ES-I3 (cell line): Measurements from ENCODE around the gene SPOCK2.

Source experiments
- H3K36me3 ChIP-seq: 2 replicates; pipeline ENCODE4 v1.6.1; 2013; ENCODE audit warnings: mild to moderate bottlenecking, low read length, control low read depth, moderate library complexity; ENCODE audit not compliant: insufficient read depth
- H3K4me1 ChIP-seq: 2 replicates; pipeline ENCODE4 v1.6.1; 2013; ENCODE audit warnings: mild to moderate bottlenecking, control low read depth, low read length; ENCODE audit not compliant: insufficient read depth
- H3K9ac ChIP-seq: 2 replicates; pipeline ENCODE4 v1.6.1; 2013; ENCODE audit warnings: low read depth, mild to moderate bottlenecking, low read length, moderate library complexity
- H3K9me3 ChIP-seq: 2 replicates; pipeline ENCODE4 v1.6.1; 2013; ENCODE audit warnings: mild to moderate bottlenecking, low read length, moderate library complexity; ENCODE audit not compliant: control insufficient read depth, insufficient read depth

SPOCK2 gene

DNA sequence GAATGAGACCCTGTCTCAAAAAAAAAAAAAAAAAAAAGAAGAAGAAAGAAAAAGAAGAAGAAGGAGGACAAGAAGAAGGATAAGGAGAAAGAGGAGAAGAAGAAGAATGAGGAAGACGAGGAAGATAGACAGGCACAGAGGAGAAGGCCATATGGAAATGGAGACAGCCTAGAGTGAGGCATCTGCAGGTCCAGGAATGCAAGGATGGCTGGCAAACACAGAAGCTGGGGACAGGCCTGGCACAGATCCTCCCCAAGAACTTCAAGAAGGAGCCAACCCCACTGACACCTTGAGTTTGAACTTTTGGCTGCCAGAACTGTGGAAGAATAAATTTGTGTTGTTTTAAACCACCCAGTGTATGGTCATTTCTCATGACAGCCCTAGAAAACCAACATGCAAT is 38.9 kb downstream of the SPOCK2 start:
- Histone ChIP-seq H3K9ac (no peak overlapping the region), H3K9me3 (0 out of 2 replicates have a peak, but pooled peaks cover 4% of the 10 kb centered on the region), H3K36me3 (no peaks in the 10 kb centered on the region), H3K4me1 (no peaks in the 10 kb centered on the region)

DNA sequence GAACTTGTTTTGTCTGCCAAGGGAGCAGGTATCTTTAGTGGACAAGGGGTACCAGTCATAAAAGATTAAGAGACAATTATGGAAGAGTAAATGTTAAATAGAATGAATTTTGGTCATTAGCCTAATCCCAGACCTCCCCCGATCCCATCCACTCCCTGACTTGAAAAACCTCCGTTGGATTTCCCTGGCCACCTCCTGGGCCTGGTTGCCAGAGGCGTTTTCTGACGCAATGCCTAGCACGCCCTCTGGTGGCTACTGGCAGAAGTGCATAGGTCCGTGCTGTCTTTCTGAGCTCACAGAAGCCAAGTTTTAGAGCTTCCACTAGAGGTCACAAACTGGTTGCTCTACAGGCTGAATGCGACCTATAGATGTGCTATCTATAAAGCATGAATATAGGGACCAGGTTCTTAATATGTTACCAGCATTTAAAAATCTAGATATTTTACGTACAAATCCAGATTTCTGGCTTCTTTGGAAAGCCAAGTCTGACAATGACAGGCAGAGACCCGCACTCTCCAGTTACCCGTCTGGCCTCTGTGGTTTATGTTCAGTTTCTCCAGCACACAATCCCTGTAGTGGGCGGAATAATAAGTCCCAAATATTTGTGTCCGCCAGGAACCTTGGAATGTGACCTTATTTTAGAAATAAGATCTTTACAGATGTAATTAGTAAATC is 39.8 kb downstream of the SPOCK2 start:
- Histone ChIP-seq H3K4me1 (no peaks in the 10 kb centered on the region), H3K36me3 (no peaks in the 10 kb centered on the region), H3K9ac (no peak overlapping the region), H3K9me3 (0 out of 2 replicates have a peak, but pooled peaks cover 4% of the 10 kb centered on the region)

DNA sequence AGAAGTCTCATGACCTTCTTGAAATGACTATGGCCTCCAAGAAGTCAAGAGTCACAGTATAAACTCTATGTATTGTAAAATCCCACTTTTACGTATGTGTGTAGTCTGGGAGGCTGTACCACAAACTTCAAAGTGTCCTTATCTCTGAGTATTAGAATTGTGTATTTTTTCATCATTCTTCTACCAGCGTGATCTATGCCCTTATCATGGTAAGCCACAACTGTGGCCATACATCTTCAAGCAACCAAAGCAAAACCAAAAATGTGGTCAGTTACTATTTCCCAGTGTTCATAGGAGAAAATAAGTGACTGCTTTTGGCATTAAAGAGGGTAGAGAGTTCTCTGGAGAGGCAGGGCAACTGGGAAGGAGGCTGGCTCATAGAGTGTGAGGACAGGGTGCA is 42.8 kb downstream of the SPOCK2 start:
- Histone ChIP-seq H3K36me3 (no peaks in the 10 kb centered on the region), H3K4me1 (peaks cover 6% of the 10 kb centered on the region; the same call in 1 of the 2 replicates), H3K9me3 (0 out of 2 replicates have a peak, but pooled peaks cover 4% of the 10 kb centered on the region), H3K9ac (no peak overlapping the region)

DNA sequence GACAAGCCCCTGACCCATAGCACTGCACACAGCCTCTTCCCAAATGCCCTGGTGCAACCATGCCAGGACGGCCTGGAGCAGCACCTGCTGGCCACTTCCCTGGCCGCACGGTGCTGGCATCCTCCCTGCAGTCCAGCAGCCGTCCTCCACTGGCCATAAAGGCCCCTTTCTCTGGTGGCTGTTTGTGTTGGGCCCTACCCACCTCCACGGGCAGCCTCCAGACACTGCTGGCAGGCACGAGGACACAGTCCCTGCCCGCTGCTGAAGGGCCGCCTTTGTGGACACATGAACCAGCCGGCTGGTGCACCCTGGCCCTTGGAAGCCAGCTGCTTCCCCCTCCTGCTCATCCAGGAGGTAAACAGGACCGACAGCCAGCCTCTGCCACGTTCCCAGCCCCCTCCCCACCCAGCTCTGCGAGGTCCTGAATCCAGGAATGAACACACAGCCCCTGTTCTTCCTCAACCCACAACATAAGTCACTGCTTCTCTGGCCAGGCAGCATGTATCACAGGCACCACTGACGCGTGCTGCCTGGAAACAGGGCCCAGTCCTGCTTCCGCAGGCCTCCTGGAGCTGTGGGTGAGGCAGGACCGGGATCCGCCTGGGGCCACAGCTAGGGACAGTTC is 43.8 kb downstream of the SPOCK2 start:
- peaks cover 6% of the 10 kb centered on the region; the same call in 1 of the 2 replicates for H3K4me1 ChIP-seq
- no peak overlapping the region for H3K9ac ChIP-seq
- H3K36me3 ChIP-seq = no peaks in the 10 kb centered on the region
- H3K9me3 ChIP-seq = 0 out of 2 replicates have a peak, but pooled peaks cover 2% of the 10 kb centered on the region

DNA sequence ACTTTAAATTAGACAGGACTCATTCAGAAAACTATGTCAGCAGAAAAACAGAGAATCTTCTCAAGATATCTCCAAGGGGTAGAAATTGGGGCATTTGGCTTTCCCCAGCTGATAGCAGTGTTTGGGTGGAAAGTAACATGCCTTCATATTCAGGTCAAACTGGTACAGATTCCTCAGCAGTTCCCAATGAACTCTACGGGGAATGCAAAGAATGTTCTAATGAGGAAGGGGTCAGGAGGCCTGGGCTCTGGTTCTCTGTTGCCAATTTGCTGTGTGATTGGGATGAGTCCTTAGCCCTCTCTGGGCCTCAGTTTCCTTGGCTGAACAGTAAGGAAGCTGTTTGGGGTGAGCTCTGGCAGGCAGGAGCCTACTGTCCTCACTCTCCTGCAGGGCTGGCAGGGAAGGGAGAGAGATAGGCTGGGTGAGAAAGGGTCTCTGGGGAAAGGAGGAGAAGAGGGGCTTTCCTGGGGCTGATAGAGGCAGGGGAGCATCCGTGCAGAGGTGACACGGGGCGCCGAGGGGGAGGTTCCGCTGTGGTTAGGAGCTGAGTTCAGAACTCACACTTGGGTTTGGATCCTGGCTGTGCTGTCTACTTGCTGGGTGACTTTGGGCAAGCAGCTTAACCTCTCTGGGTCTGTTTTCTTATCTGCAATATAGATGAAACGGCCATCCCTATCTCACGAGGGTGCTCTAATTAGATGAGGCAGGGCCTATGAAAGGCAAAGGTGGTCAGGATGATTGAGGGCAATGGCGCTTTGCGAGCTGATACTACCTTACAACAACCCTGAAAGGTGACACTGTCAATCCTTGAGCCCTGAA is 45.1 kb downstream of the SPOCK2 start:
- H3K4me1 ChIP-seq = peaks cover 9% of the 10 kb centered on the region; the same call in 1 of the 2 replicates
- no peaks in the 10 kb centered on the region for H3K9me3 ChIP-seq
- H3K9ac ChIP-seq = no peak overlapping the region
- no peaks in the 10 kb centered on the region for H3K36me3 ChIP-seq

DNA sequence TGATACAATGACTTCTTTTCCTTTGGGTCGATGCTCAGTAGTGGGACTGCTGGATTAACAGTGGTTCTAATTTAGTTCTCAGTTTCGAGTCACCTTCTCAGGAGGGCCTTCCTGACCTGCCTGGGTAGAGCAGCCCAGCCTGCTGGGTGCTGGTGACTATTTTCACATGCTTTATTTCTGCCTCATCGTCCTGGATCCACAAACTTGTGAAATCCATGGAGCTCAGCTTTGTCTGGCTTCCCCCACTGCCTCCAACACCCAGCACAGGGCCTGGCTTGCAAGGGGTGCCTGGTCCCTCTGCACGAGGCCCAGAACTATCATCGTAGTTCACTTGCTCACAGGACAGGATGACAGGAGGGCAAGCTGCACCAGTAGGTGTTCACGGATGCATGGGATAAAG is 46.9 kb downstream of the SPOCK2 start:
- H3K9me3 ChIP-seq = no peaks in the 10 kb centered on the region
- H3K36me3 ChIP-seq = no peaks in the 10 kb centered on the region
- H3K4me1 ChIP-seq = peaks cover 20% of the 10 kb centered on the region; the same call in 1 of the 2 replicates
- no peak overlapping the region for H3K9ac ChIP-seq

DNA sequence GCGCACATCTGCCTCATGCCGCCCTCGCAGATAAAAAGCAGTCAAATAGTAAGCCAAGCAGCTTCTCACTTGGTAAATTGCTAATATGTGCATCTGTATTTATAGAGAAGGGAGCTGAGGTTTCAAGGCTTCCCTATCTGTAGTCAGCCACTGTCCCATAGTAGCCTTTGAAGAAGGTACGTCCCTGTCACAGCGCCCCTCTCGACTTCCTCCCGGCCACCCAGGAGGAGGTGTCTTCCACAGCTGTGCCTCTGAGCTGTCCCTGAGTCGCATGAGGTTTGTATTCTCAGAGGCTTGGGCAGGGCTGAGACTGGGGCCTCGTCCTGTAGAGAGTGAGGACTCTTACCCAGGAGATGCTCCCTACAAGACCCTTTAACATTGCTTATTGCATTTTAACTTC is 49.0 kb downstream of the SPOCK2 start:
- H3K4me1 ChIP-seq = peaks cover 20% of the 10 kb centered on the region; the same call in 1 of the 2 replicates
- no peaks in the 10 kb centered on the region for H3K9me3 ChIP-seq
- H3K9ac ChIP-seq = no peak overlapping the region
- no peaks in the 10 kb centered on the region for H3K36me3 ChIP-seq

DNA sequence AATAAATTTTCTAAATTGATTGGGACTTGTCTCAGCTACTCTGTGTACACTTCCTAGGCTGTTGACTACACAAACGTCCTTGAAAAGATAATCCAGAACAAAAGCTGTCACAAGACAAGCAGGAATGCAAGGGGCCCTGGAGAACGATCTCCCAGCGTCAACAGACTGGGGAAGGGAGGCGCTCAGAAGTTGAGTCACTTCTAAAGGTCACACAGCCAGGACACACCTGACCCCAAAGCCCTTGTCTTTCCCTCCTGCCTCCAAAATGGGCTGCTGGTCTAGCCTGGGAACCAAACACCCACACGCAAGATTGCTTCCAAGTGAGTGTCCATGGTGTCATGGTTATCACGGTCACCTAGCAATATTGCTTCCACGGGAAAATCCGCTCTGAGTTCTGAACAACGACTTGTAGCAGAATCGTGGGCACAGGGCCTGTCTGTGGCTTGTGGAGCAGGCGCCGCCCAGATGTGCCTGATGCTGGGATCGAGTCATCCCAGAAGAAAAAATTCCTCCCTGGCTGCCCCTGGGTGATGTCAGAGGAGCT is 49.8 kb downstream of the SPOCK2 start:
- Histone ChIP-seq H3K9ac (no peak overlapping the region), H3K9me3 (no peaks in the 10 kb centered on the region), H3K4me1 (peaks cover 20% of the 10 kb centered on the region; the same call in 1 of the 2 replicates), H3K36me3 (no peaks in the 10 kb centered on the region)

DNA sequence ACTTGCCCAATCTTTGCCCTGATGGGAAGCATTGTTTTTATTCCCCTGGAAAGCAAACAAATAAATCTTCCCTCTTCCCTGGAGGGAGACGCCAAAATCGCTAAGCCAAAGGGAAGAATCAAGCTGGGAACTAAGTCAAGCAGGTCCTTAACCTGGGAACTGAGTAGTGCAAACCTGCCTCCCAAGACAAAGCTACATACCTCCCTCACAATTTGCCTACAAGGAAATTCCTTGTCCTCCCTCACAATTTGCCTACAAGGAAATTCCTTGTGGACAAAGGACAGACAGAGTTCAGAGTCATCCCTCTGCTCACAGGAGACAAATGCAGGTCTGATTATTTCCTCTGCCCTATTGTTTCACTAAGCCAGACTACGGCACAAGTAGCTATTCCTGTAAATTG is 50.5 kb downstream of the SPOCK2 start:
- H3K9me3 ChIP-seq = no peaks in the 10 kb centered on the region
- H3K36me3 ChIP-seq = no peaks in the 10 kb centered on the region
- H3K4me1 ChIP-seq = peaks cover 16% of the 10 kb centered on the region; the same call in 1 of the 2 replicates
- no peak overlapping the region for H3K9ac ChIP-seq

DNA sequence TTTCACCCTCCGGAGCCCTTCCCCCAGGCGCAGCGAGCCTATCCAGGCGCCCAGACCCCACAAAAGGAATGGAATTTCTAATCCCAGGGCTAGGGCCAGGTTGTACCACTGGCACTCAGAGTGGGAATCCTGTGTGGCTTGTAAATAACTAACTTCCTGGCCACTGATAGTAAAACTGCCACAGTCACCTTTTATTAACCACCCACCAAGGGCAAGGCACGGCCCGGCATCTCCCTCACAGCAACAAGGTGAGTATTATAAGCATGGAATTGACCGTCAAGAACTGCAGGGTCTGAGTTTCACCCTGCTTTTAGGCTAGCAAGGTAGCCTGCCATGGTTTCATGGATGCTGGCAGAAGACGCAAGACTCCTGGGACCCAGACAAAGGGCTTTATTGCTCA is 51.1 kb downstream of the SPOCK2 start:
- H3K4me1 ChIP-seq = peaks cover 14% of the 10 kb centered on the region; the same call in 1 of the 2 replicates
- no peaks in the 10 kb centered on the region for H3K36me3 ChIP-seq
- no peaks in the 10 kb centered on the region for H3K9me3 ChIP-seq
- H3K9ac ChIP-seq = no peak overlapping the region

DNA sequence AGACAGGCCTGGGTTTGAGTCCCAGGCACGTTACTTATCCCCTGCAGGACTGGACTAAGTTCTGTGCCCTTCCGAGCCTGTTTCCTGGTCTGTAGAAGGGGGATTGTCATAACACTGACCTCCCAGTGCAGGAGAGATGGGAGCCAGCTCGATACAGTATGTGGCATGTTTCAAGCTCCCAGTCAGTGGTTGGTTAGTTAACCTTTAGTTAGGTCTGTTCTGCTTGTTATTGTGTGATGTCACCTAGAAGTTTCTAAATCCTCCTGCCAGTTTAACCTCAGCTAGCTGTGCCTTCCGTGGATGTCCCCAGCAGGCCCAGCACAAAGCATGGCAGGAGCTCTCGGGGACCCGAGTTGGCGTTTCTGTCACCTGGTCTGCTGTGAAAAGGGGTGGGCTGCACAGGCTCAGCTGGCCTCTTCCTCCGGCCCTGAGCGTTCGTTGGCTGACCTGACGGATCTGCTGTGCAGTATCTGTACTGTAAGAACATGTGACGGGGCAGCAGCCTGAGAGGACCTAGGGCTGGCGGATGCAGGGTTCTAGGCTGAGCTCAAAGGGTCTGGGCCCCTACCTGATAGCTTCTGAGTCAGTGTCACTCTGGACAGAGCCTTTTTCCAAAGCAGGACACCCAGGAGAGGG is 53.0 kb downstream of the SPOCK2 start:
- H3K4me1 ChIP-seq = peaks cover 17% of the 10 kb centered on the region; the same call in 1 of the 2 replicates
- no peaks in the 10 kb centered on the region for H3K9me3 ChIP-seq
- H3K9ac ChIP-seq = no peak overlapping the region
- H3K36me3 ChIP-seq = no peaks in the 10 kb centered on the region

DNA sequence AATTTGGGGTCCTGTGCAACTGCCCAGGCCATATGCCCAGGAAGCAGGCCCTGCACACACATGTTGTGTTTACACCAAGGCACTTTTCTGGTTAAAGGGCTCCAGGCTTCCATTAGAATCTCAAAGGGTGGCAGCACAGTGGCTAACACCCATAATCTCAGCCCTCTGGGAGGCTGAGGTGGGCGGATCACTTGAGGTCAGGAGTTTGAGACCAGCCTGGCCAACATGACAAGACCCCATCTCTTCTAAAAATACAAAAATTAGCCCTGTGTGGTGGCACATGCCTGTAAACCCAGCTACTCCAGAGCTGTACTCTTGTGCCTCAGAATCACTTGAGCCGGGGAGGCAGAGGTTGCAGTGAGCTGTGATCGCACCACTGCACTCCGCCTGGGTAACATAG is 53.6 kb downstream of the SPOCK2 start:
- peaks cover 17% of the 10 kb centered on the region; the same call in 1 of the 2 replicates for H3K4me1 ChIP-seq
- no peaks in the 10 kb centered on the region for H3K36me3 ChIP-seq
- no peak overlapping the region for H3K9ac ChIP-seq
- no peaks in the 10 kb centered on the region for H3K9me3 ChIP-seq

DNA sequence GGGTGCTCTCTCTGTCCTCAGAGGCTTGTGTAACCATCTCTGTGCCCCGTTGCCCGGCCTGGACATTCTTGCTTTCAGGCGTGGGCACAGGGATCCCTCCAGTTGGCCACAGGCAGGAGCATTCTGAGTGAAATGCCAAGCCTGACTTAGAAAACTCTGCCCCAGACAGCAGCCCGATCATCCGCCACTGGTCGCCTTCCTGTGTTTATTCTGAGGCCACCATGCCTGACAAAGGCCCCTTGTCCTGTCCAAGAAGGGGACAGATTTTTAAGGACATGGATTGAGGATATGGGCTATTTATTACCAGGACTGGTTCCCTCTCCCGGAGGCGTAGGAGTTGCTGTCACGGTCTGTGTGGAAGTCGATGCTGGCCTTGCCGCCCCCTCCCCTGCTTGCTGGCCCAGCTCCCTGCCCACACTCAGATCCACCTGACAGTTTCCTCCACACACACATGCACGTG is 54.3 kb downstream of the SPOCK2 start:
- H3K36me3 ChIP-seq = no peaks in the 10 kb centered on the region
- no peaks in the 10 kb centered on the region for H3K9me3 ChIP-seq
- no peak overlapping the region for H3K9ac ChIP-seq
- peaks cover 17% of the 10 kb centered on the region; the same call in 1 of the 2 replicates for H3K4me1 ChIP-seq
